Breast epithelium (tissue), 4 donors: Measurements from ENCODE around the gene ADIG. TPM values are rescaled to one million over a fixed set of nuclear protein-coding genes. Genes with fewer than 3 reads are reported as not detected.

ENCODE experiments used
- DNase-seq, 2 donors: peaks; one replicate each; pipeline ENCODE4 v3.0.0-alpha.2; 2019; ENCODE audit warnings: low spot score in 2 of 2
- H3K27ac ChIP-seq, 2 donors: fragments of 200-600 bp; sonication (generic) in 1 of 2; one replicate each; pipeline ENCODE4 v1.5.1; 2016 to 2019; ENCODE audit warnings: mild to moderate bottlenecking in 1 of 2
- H3K27me3 ChIP-seq, 2 donors: fragments of 200-600 bp; sonication (generic) in 1 of 2; one replicate each; pipeline versions ENCODE4 v1.5.1 to v1.6.0; 2017 to 2019; ENCODE audit warnings: control low read depth in 1 of 2, mild to moderate bottlenecking in 1 of 2
- H3K36me3 ChIP-seq: fragments of 200-600 bp; one replicate; pipeline ENCODE4 v1.5.1; 2019
- H3K4me1 ChIP-seq, 2 donors: fragments of 200-600 bp; sonication (generic); one replicate each; pipeline ENCODE4 v1.5.1; 2016 to 2019; ENCODE audit warnings: control low read depth in 1 of 2
- H3K4me3 ChIP-seq, 3 donors: fragments of 200-600 bp; sonication (generic); 1 replicate in 2 of 3; 2 replicates in 1 of 3; pipeline ENCODE4 v1.5.1; 2016 to 2019; ENCODE audit warnings: mild to moderate bottlenecking in 3 of 3, moderate library complexity in 2 of 3
- H3K9me3 ChIP-seq, 2 donors: fragments of 200-600 bp; sonication (generic) in 1 of 2; one replicate each; pipeline ENCODE4 v1.5.1; 2016 to 2019; ENCODE audit warnings: control low read depth in 1 of 2
- CTCF ChIP-seq, 3 donors: fragments of 450-650 bp; IDR thresholded peaks; one replicate each; pipeline ENCODE4 v1.5.1; 2016 to 2017; ENCODE audit warnings: antibody characterized with exemption in 3 of 3, mild to moderate bottlenecking in 3 of 3, moderate library complexity in 3 of 3
- POLR2A ChIP-seq: fragments of 450-650 bp; IDR thresholded peaks from one replicate; pipeline ENCODE4 v1.6.1; 2016; ENCODE audit warnings: antibody characterized with exemption, mild to moderate bottlenecking, moderate library complexity
- POLR2AphosphoS5 ChIP-seq, 3 donors: sonication (generic); formaldehyde crosslinking; IDR thresholded peaks; one replicate each; pipeline ENCODE4 v1.6.1; 2017; ENCODE audit warnings: antibody characterized with exemption in 3 of 3
- intact Hi-C: fragments of 100-400 bp; cut with DNase I; formaldehyde crosslinking; loops from one replicate; pipeline ENCODE4 v1.15.1; 2023; ENCODE audit warnings: low total_unique reads
- total RNA-seq, 3 donors: library from RNA; depleted of rRNA; stranded (reverse); fragments of >200 nt; gene quantifications; one replicate each; pipeline ENCODE4 v1.1.0, GENCODE V29; 2016

Gene ADIG
- total RNA-seq, 3 donors from 2014 or later = not detected

- intact Hi-C loops = no loop called here
- no peak for TF ChIP-seq CTCF (IDR thresholded peaks at IDR 0.05)
- TF ChIP-seq POLR2A = no peak
- TF ChIP-seq POLR2AphosphoS5 (IDR thresholded peaks at IDR 0.05) = no peak
Measured at GRCh38 chr20:38626921-38627659, 46.1 kb downstream of the ADIG start.

GRCh38 chr20:38628580-38629470 lies 47.8 kb downstream of the ADIG start:
- H3K27ac ChIP-seq = no peak overlapping the region
- H3K27me3 ChIP-seq = no peaks in the 10 kb centered on the region
- TF ChIP-seq POLR2AphosphoS5 (IDR thresholded peaks at IDR 0.05) (no peak), POLR2A (no peak), CTCF (IDR thresholded peaks at IDR 0.05) (no peak)
- H3K4me3 ChIP-seq = no peak overlapping the region
- intact Hi-C loops = no loop called here
- H3K36me3 ChIP-seq = no peaks in the 10 kb centered on the region
- H3K9me3 ChIP-seq = no peaks in the 10 kb centered on the region
- no peak for DNase-seq
- H3K4me1 ChIP-seq = no peaks in the 10 kb centered on the region

More at GRCh38 chr20:38626921-38627659, 46.1 kb downstream of the ADIG start:
- no peaks in the 10 kb centered on the region for H3K4me1 ChIP-seq
- no peaks in the 10 kb centered on the region for H3K36me3 ChIP-seq
- DNase-seq = no peak
- no peaks in the 10 kb centered on the region for H3K27me3 ChIP-seq
- H3K4me3 ChIP-seq = no peak overlapping the region
- H3K9me3 ChIP-seq = no peaks in the 10 kb centered on the region
- no peak overlapping the region for H3K27ac ChIP-seq

GRCh38 chr20:38629979-38630378 lies 49.0 kb downstream of the ADIG start:
- H3K4me3 ChIP-seq = no peak overlapping the region
- DNase-seq = no peak
- no peak overlapping the region for H3K27ac ChIP-seq
- TF ChIP-seq CTCF (IDR thresholded peaks at IDR 0.05) (no peak), POLR2A (no peak)
- intact Hi-C loops = no loop called here
- H3K36me3 ChIP-seq = no peaks in the 10 kb centered on the region
- H3K9me3 ChIP-seq = no peaks in the 10 kb centered on the region
- H3K27me3 ChIP-seq = no peaks in the 10 kb centered on the region
- H3K4me1 ChIP-seq = no peaks in the 10 kb centered on the region

GRCh38 chr20:38630727-38631126 lies 49.7 kb downstream of the ADIG start:
- Histone ChIP-seq H3K36me3 (no peaks in the 10 kb centered on the region), H3K4me1 (no peaks in the 10 kb centered on the region)

More at GRCh38 chr20:38630727-38631126, 49.7 kb downstream of the ADIG start:
- Histone ChIP-seq H3K4me3 (no peak overlapping the region), H3K9me3 (no peaks in the 10 kb centered on the region), H3K27me3 (no peaks in the 10 kb centered on the region), H3K27ac (no peak overlapping the region)
- TF ChIP-seq POLR2AphosphoS5 (IDR thresholded peaks at IDR 0.05) (no peak), POLR2A (no peak), CTCF (IDR thresholded peaks at IDR 0.05) (no peak)
- intact Hi-C loops = no loop called here
- DNase-seq = no peak
